GM19455 (cell line): ENCODE data around the gene NEK11.
"Not testable (repeated sequence)": the region's sequence is repeated elsewhere in the genome, so short reads cannot be mapped to it uniquely, and the experiment has no call there.

ENCODE experiments used
- ATAC-seq: cut with Tn5 transposase; IDR thresholded peaks from one replicate; pipeline ENCODE4 v1.9.1; 2021; ENCODE audit not compliant: unreplicated experiment

NEK11 gene

GRCh38 chr3:131353986-131354385 is 327.3 kb downstream of the NEK11 start:
- no peak for ATAC-seq

- no peak for ATAC-seq
Measured at GRCh38 chr3:131356006-131356595, 329.4 kb downstream of the NEK11 start.

GRCh38 chr3:131357275-131357674 is 330.6 kb downstream of the NEK11 start:
- ATAC-seq, result no peak

- ATAC-seq, result no peak
Measured at GRCh38 chr3:131360191-131360755, 333.6 kb downstream of the NEK11 start.

GRCh38 chr3:131361066-131361463 is 334.4 kb downstream of the NEK11 start:
- ATAC-seq, result not testable (repeated sequence)

- ATAC-seq, result peak; percentile 99
Measured at GRCh38 chr3:131361464-131362421, 335.1 kb downstream of the NEK11 start.

- ATAC-seq, result no peak
Measured at GRCh38 chr3:131363275-131363674, 336.6 kb downstream of the NEK11 start.

GRCh38 chr3:131370935-131371687 is 344.4 kb downstream of the NEK11 start:
- ATAC-seq, result no peak

GRCh38 chr3:131371688-131372066 is 345.0 kb downstream of the NEK11 start:
- ATAC-seq, result no peak

GRCh38 chr3:131374741-131375140 is 348.1 kb downstream of the NEK11 start:
- ATAC-seq, result no peak

- peak; percentile 7 for ATAC-seq
Measured at GRCh38 chr3:131380821-131381444, 354.3 kb downstream of the NEK11 start.

GRCh38 chr3:131381445-131382291 is 355.0 kb downstream of the NEK11 start, which contains the start of gene NUDT16:
NUDT16 (plus strand) TSS chr3:131381774; CDS start chr3:131381805, 31 bp downstream.
- ATAC-seq, result peak; percentile 99

- ATAC-seq, result no peak
Measured at GRCh38 chr3:131386429-131387165, 359.9 kb downstream of the NEK11 start.

GRCh38 chr3:131387796-131388489 is 361.3 kb downstream of the NEK11 start:
- ATAC-seq, result no peak

- no peak for ATAC-seq
Measured at GRCh38 chr3:131388490-131388799, 361.8 kb downstream of the NEK11 start.

GRCh38 chr3:131390331-131390730 is 363.7 kb downstream of the NEK11 start:
- no peak for ATAC-seq

- no peak for ATAC-seq
Measured at GRCh38 chr3:131393051-131393450, 366.4 kb downstream of the NEK11 start.

- no peak for ATAC-seq
Measured at GRCh38 chr3:131393868-131394267, 367.2 kb downstream of the NEK11 start.

- no peak for ATAC-seq
Measured at GRCh38 chr3:131394400-131394799, 367.7 kb downstream of the NEK11 start.
